Stimulated activated CD4-positive, alpha-beta T cell treated with anti-CD3 and anti-CD28 coated beads, Interleukin-1b, Interleukin-23, amount 100 ng/mL, for 48 hours (primary cell): ENCODE measurements around the gene FRMD8.

Experiments used
- DNase-seq: peaks from one replicate; pipeline ENCODE4 v3.0.0-alpha.2; 2020

FRMD8 gene

GRCh38 chr11:65377036-65377435 is 9.4 kb upstream of the FRMD8 start:
- DNase-seq: no peak

DNA sequence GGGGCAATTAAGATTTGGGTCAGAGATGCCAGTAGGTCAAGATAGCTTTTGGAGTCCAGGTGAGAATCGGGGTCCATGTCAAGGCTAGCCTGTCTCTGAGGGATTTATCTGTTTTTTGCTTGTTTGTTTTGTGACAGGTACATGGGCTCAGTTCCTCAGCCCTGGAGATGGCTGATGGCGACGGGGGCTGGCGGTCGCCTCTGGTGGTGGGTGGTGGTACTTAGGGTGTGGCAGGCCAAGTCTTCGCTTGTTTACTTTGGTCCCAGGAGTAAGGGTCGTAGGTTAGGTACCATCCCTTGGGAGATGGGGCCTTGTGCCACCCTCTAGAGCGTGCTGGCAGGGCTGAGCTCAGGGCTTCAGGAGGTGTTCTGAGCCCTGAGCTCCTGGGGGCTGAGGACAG is 8.7 kb upstream of the FRMD8 start:
- no peak for DNase-seq

DNA sequence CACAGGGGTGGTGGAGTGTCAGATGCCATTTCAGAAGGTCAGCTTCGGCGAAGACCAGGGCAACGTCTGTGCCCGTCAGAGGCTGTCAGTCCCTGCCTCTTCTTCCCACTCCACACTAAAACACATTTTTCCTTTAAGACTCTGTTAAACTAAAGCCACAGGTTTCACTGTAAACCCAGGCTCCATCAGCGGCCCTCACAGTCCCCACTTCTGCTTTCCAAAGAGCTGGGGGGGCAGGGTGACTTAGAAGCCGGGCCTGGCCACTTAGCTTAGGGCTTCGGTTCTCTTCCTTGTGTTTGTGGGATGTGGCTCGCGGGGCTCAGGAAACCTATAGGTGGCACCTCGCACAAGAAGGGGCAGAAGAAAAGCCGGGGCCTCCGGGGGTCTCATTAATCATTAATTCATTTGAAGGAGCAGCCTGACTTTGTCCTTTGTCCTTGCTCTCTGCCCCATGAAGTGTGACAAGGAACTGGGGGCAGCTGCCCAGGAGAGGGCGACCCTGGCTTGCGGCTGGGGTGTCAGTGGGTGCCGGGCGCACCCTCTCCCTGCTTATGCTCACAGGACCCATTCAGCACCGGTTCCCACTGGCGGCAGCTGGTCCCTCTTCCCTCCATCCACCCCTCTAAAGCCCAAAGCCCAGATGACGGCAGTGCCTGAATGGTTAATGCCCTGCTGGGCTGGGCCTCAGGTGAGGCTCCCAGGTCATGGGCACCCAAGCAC is 8.1 kb upstream of the FRMD8 start:
- DNase-seq: no peak

GRCh38 chr11:65378928-65379638 is 7.4 kb upstream of the FRMD8 start:
- DNase-seq: no peak

DNA sequence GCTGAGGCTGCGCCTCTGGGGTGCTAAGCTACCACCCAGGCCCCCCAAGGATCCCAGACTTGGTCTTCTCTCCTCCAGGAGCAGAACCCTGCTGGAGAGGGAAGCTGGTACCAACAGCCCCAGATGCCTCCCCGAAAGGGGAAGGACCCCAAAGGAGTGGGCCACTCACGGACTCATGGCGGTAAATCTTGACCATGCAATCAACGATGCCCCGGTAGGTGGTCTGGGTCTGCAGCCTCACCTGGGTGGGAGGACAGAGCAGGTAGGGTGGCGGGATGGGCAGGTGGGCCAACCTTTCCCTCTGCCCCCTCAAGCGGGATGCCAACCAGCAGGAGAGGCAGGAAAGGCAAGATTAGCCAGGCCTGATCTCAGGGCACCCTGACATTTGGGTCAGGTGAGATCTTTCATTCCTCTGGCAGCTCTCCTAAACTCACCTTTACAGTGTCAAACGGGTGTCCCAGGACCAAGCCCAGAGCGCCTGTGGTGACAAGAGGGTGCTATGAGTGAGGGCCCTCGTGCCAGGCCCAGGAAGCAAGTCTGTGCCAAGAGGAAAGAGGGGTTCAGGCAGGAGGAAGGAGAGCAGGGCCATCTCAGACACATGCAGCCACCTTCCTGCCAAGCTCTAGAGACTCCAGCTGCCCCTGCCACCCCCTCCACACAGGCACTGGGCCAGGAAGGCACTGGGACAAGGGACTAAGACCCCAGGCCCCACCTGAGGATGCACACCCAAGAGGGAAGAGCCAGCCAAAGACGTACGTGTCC is 6.6 kb upstream of the FRMD8 start:
- no peak for DNase-seq

GRCh38 chr11:65380460-65381119 is 5.8 kb upstream of the FRMD8 start:
- DNase-seq: no peak

GRCh38 chr11:65381716-65382032 is 4.8 kb upstream of the FRMD8 start:
- DNase-seq: no peak

DNA sequence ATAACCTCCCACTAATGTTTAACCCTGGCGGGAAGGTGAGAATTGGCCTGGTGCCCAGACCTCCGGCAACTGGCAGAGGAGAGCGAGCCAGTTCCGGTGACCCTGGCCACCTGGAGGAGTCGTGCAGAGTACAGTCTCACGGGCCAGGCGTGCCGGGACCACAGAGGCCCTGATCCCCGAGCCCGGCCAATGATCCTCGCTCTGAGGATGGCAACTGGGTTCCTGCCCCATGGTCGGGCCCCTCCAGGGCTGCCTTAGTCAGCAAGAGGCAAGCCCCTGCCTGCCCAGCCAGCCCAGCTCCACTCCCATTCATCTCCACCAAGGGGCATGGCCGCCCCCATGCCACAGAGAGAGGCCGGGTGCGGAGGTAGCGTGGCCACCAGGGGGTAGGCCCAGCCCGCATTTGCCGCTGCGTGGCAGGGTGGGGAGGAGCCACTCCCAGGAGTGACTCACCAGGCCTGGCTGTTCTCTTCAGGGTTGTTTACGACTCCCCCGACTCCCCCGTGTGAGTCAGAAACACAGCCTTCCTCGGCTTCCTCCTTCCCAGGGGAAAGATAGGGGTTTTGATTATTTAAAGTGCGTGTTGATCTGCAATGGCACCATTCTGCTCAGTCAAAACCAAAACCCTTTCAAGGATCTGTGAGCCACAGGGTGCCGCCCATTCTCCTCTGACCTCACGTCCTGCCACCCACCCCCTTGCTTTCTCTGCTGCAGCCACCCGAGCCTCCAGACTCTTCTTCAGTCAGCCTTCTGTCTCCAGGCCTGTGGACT is 4.2 kb upstream of the FRMD8 start, which contains the start of gene SLC25A45:
Gene SLC25A45 (minus strand): TSS at position 614 of the 771 bp plus-strand sequence. CDS start 695 bp downstream, outside the sequence.
- DNase-seq: peak; percentile 96

GRCh38 chr11:65382804-65383368 is 3.6 kb upstream of the FRMD8 start:
- no peak for DNase-seq

GRCh38 chr11:65383778-65384177 is 2.7 kb upstream of the FRMD8 start:
- no peak for DNase-seq

- DNase-seq: no peak
Observed at GRCh38 chr11:65384301-65384889, 2.0 kb upstream of the FRMD8 start.

GRCh38 chr11:65388731-65389130 is 2.3 kb downstream of the FRMD8 start:
- no peak for DNase-seq

DNA sequence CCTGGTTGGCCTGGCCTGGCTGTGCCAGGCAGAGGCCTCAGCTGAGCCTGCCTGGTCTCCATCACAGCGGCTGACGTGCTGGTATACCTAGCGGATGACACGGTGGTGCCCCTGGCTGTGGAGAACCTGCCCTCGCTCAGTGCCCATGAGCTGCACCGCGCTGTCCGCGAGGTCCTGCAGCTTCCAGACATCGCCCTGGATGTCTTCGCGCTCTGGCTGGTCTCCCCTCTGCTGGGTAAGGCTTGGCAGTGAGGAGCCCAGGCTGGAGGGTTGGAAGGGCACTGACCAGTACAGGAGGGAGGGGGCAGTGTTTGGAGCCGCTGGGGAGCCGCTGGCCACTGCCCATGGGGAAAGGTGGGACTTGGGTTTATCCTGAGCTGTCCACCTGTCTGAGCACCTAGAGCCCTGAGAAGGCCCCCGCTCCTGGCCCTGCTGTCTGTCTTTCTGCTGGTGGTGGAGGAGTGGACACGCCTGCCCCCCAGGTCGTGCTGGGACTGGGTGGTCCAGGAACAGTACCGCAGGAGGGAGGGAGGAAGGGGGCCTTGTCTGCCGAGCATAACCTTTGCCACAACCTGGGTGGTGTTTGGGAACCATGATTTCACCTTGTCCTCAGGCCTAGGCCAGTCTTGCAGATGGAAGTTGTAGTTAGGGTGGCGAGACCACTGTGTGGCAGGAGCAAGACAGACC is 3.0 kb downstream of the FRMD8 start:
- no peak for DNase-seq

- DNase-seq: no peak
Observed at GRCh38 chr11:65390099-65390941, 3.9 kb downstream of the FRMD8 start.

GRCh38 chr11:65390996-65391395 is 4.6 kb downstream of the FRMD8 start:
- DNase-seq: no peak

GRCh38 chr11:65392186-65392829 is 5.9 kb downstream of the FRMD8 start:
- DNase-seq: no peak

DNA sequence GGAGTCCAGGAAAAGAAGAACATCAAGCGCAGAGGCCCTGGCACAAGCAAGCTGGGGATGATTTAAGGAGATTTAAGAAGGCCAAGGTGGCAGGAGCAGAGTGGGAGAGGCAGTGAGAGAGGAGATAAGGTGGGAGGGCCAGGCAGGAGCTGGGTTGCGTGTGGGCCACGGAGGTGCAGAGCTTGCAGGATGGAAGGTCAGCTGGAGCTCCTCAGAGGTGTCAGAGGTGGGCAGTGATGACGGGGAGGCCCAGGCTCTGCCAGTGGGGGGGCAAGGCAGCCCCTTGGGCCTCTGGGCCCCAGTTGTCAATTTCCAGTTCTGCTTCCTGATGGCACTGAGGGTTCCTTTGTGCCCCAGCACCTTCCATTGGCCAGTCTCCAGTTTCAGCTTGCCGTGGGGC is 6.5 kb downstream of the FRMD8 start:
- DNase-seq: no peak

- no peak for DNase-seq
Observed at GRCh38 chr11:65393513-65394079, 7.2 kb downstream of the FRMD8 start.

DNA sequence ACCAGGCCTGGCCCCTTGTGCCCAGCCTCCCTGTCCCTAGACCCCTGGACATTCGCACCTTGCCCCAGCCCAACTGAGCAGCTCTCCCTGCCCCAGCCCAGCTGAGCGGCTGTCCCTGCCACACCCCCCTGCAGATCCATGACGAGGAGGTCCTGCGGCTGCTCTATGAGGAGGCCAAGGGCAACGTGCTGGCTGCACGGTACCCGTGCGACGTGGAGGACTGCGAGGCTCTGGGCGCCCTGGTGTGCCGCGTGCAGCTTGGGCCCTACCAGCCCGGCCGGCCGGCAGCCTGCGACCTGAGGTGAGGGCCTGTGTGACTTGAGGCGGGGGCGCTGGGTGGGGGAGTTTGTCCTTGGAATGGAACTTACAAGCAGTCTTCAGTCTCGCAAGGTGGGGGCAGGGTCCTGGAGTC is 7.7 kb downstream of the FRMD8 start:
- no peak for DNase-seq
